ENCODE measurements around the gene MITF. TPM values are rescaled to one million over a fixed set of nuclear protein-coding genes. Genes with fewer than 3 reads are reported as not detected.

Gene MITF
- total RNA-seq, 6 experiments from 2014 or later: 1.9 to 4.1 (median 3.8) TPM

DNA sequence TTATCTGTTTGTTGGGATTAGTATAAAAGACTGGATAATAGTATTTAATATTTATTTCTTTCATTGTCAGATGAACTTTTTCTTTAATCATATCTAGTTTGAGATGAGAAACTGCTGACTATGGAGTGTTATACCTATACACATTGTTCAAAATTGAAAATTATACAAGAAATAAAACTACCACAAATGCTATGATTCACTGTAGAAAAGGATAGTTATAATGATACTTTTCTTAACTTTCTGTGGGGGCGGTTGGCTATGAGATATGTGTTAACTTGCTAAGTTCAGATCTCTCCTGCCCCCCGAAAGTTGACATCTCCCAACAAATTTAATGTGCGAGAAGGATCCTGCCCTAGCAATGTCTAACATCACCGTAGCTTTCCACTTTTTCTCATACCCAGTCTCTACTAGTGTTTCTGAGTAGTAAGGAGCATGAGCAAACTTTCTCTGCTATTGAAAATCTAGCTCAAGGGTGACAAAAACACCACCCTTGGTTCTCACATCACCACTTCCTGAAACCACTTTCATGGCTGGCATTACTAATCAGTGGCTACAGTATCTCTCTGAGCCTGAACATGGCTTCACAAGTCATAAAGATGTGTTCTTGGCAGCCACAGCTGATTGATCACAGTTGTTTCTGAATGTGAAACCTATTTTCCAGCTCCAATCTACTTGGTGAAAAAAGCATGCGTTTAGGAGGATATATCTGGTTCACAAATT is 244.4 kb downstream of the MITF start:
- Histone ChIP-seq H3K4me1 (no peaks in the 10 kb centered on the region), H3K36me3 (no peaks in the 10 kb centered on the region), H3K27ac (no peak overlapping the region), H3K27me3 (no peaks in the 10 kb centered on the region), H3K9me3 (no peaks in the 10 kb centered on the region), H3K4me3 (no peak overlapping the region)
- ATAC-seq (no peak), DNase-seq (no peak)
- WGBS (ENCODE audit: insufficient coverage, low coverage, low lambda C conversion rate, missing lambda C conversion rate): 68% methylated on average over 4 of the region's 5 CpGs
- intact Hi-C loops (cut with DNase I): no loop called here
- TF ChIP-seq, protein P1, sequence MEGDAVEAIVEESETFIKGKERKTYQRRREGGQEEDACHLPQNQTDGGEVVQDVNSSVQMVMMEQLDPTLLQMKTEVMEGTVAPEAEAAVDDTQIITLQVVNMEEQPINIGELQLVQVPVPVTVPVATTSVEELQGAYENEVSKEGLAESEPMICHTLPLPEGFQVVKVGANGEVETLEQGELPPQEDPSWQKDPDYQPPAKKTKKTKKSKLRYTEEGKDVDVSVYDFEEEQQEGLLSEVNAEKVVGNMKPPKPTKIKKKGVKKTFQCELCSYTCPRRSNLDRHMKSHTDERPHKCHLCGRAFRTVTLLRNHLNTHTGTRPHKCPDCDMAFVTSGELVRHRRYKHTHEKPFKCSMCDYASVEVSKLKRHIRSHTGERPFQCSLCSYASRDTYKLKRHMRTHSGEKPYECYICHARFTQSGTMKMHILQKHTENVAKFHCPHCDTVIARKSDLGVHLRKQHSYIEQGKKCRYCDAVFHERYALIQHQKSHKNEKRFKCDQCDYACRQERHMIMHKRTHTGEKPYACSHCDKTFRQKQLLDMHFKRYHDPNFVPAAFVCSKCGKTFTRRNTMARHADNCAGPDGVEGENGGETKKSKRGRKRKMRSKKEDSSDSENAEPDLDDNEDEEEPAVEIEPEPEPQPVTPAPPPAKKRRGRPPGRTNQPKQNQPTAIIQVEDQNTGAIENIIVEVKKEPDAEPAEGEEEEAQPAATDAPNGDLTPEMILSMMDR (IDR thresholded peaks at IDR 0.05): no peak
- TF ChIP-seq POLR2A (IDR thresholded peaks at IDR 0.05): no peak

DNA sequence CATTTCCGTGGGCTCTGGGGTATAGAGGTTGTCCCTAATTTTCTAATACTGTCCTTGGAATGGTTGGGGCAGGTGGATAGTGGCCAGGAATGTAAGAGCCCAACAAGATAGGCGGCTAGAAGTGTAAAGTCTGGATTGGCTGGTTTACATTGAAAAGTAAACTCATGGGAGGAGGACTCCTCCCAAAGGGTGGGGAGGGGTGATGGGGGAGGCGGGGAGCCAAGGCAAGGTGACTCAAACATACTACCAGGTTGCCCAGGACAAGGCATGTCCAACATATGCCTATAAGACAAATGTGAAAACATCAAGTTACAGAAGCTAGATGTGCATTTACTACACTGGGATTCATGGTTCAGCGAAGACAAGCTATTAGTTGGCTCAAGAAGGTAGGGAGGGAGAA is 246.0 kb downstream of the MITF start:
- H3K9me3 ChIP-seq: no peaks in the 10 kb centered on the region
- intact Hi-C loops (cut with DNase I): no loop called here
- TF ChIP-seq POLR2A (IDR thresholded peaks at IDR 0.05): no peak
- TF ChIP-seq, protein P1 (IDR thresholded peaks at IDR 0.05): no peak
- no peak overlapping the region for H3K27ac ChIP-seq
- no peak for ATAC-seq
- H3K27me3 ChIP-seq: no peaks in the 10 kb centered on the region
- H3K36me3 ChIP-seq: no peaks in the 10 kb centered on the region
- DNase-seq: no peak
- 63% methylated on average over 2 of the region's 4 CpGs for WGBS (ENCODE audit: insufficient coverage, low coverage, low lambda C conversion rate, missing lambda C conversion rate)
- no peak overlapping the region for H3K4me3 ChIP-seq
- H3K4me1 ChIP-seq: no peaks in the 10 kb centered on the region

GRCh38 chr3:69986419-69986818 is 247.2 kb downstream of the MITF start:
- intact Hi-C loops (cut with DNase I): no loop called here
- no peaks in the 10 kb centered on the region for H3K9me3 ChIP-seq
- H3K27me3 ChIP-seq: no peaks in the 10 kb centered on the region
- no peaks in the 10 kb centered on the region for H3K4me1 ChIP-seq
- DNase-seq (no peak), ATAC-seq (no peak)
- no peak overlapping the region for H3K27ac ChIP-seq
- TF ChIP-seq, protein P1 (IDR thresholded peaks at IDR 0.05): no peak
- H3K4me3 ChIP-seq: no peak overlapping the region
- WGBS (ENCODE audit: insufficient coverage, low coverage, low lambda C conversion rate, missing lambda C conversion rate): 67% methylated on average over 6 of the region's 6 CpGs
- no peaks in the 10 kb centered on the region for H3K36me3 ChIP-seq

DNA sequence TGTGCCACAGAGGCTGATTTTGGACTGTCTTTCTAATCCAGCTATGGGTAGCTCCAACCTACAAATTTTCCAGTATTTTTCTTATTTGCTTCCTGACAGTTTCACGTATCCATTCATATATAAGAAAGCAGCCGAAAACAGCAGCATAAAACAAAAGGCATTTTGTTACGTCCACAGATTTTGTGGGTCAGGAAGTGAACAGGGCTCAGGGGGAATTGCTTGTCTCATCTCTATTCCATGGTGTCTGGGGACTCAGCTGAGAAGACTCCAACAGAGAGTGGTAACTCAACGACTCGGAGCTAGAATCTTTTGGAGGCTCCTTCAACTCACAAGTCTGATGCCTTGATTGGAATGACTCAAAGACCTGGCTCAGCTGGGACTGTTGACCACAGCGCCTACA is 248.6 kb downstream of the MITF start:
- no peaks in the 10 kb centered on the region for H3K9me3 ChIP-seq
- DNase-seq (no peak), ATAC-seq (no peak)
- TF ChIP-seq, protein P1 (IDR thresholded peaks at IDR 0.05): no peak
- no peak for TF ChIP-seq POLR2A (IDR thresholded peaks at IDR 0.05)
- WGBS (ENCODE audit: insufficient coverage, low coverage, low lambda C conversion rate, missing lambda C conversion rate): 61% methylated on average over 5 of the region's 6 CpGs
- H3K4me1 ChIP-seq: no peaks in the 10 kb centered on the region
- no peaks in the 10 kb centered on the region for H3K36me3 ChIP-seq
- intact Hi-C loops (cut with DNase I): no loop called here
- H3K27ac ChIP-seq: no peak overlapping the region
- no peaks in the 10 kb centered on the region for H3K27me3 ChIP-seq
- no peak overlapping the region for H3K4me3 ChIP-seq

All from right lobe of liver (tissue), 6 donors.